Endothelial cell of umbilical vein (primary cell): ENCODE measurements around the gene IL1RL2. TPM values are rescaled to one million over a fixed set of nuclear protein-coding genes. Genes with fewer than 3 reads are reported as not detected.

ENCODE experiments used
- BruUV-seq: library from RNA; stranded (reverse); fragments of 400-500 nt; replicated peaks from 2 replicates; lab custom pipeline; 2021; lab: Mats Ljungman, UMichigan
- CTCF ChIA-PET: fragments of 300-600, 350-600 bp; sonication (Branson Sonifier 250); formaldehyde crosslinking; loops from one replicate; lab custom pipeline; 2021; ENCODE audit warnings: antibody characterized with exemption, inconsistent platforms; lab: Charles Lee
- POLR2A ChIA-PET: fragments of 300-600, 350-600 bp; sonication (Branson Sonifier 250); formaldehyde crosslinking; loops from one replicate; lab custom pipeline; 2021; ENCODE audit warnings: antibody characterized with exemption, inconsistent platforms; lab: Charles Lee
- DNase-seq: peaks from one replicate; pipeline ENCODE4 v3.0.0-alpha.2; 2011; ENCODE audit warnings: low read depth, low spot score
- FAIRE-seq: peaks from 2 replicates; lab custom pipeline; 2011; peaks lifted over from hg19 to GRCh38; lab: Jason Lieb, UNC
- H2AFZ ChIP-seq: 2 replicates; pipeline ENCODE4 v1.6.0; 2012; ENCODE audit warnings: low read depth, low read length, control low read depth, inconsistent platforms
- H3K27ac ChIP-seq: 2 replicates; pipeline ENCODE4 v1.5.1; 2011; ENCODE audit warnings: low read depth, mild to moderate bottlenecking, control low read depth, low read length, moderate library complexity; ENCODE audit not compliant: insufficient read depth
- H3K27me3 ChIP-seq, 2 experiments: 2 replicates each; pipeline versions ENCODE4 v1.6.0 to v1.6.1; 2011; ENCODE audit warnings: low read length in 2 of 2, mixed read lengths in 1 of 2; ENCODE audit not compliant: control insufficient read depth in 2 of 2, insufficient read depth in 2 of 2
- H3K36me3 ChIP-seq, 2 experiments: 2 replicates in 1 of 2; 3 replicates in 1 of 2; pipeline ENCODE4 v1.5.1; 2011; ENCODE audit warnings: low read length in 2 of 2, mild to moderate bottlenecking in 1 of 2, moderate library complexity in 1 of 2; ENCODE audit not compliant: control insufficient read depth in 2 of 2, insufficient read depth in 2 of 2; ENCODE audit errors: extremely low read depth in 1 of 2
- H3K4me1 ChIP-seq: 3 replicates; pipeline ENCODE4 v1.5.1; 2011; ENCODE audit warnings: mild to moderate bottlenecking, low read length; ENCODE audit not compliant: control insufficient read depth, insufficient read depth; ENCODE audit errors: extremely low read depth
- H3K4me2 ChIP-seq: 2 replicates; pipeline ENCODE4 v1.6.1; 2011; ENCODE audit warnings: low read length, control low read depth, mixed read lengths; ENCODE audit not compliant: insufficient read depth
- H3K4me3 ChIP-seq, 3 experiments: fragments of 200-600 bp in 1 of 3; sonication (generic), shearing (Covaris generic) in 1 of 3; replicated peaks in 1 of 3; 2 replicates each; pipeline ENCODE4 v1.5.1; 2011 to 2016; ENCODE audit warnings: control low read depth in 3 of 3, low read length in 3 of 3, mild to moderate bottlenecking in 2 of 3, inconsistent platforms in 1 of 3, low read depth in 1 of 3, moderate library complexity in 1 of 3; ENCODE audit not compliant: insufficient read depth in 1 of 3
- H3K79me2 ChIP-seq: 2 replicates; pipeline ENCODE4 v1.6.0; 2012; ENCODE audit warnings: low read length, inconsistent platforms; ENCODE audit not compliant: control insufficient read depth, insufficient read depth
- H3K9ac ChIP-seq: replicated peaks from 2 replicates; pipeline ENCODE3; 2011; ENCODE audit warnings: low read length, control low read depth; ENCODE audit not compliant: insufficient read depth; ENCODE audit errors: extremely low read depth
- H3K9me1 ChIP-seq: replicated peaks from 3 replicates; pipeline ENCODE4 v1.6.0; 2011; ENCODE audit warnings: mild to moderate bottlenecking, low read length; ENCODE audit not compliant: control insufficient read depth, insufficient read depth; ENCODE audit errors: extremely low read depth
- H3K9me3 ChIP-seq: replicated peaks from 2 replicates; pipeline ENCODE4 v1.5.1; 2012; ENCODE audit warnings: low read length, inconsistent platforms; ENCODE audit not compliant: control insufficient read depth, insufficient read depth
- H4K20me1 ChIP-seq: replicated peaks from 2 replicates; pipeline ENCODE3; 2011; ENCODE audit warnings: mild to moderate bottlenecking, low read length; ENCODE audit not compliant: control insufficient read depth, insufficient read depth; ENCODE audit errors: extremely low read depth
- CTCF ChIP-seq, 2 donors: IDR thresholded peaks; 1 replicate in 1 of 2; 2 replicates in 1 of 2; pipeline ENCODE4 v1.5.1; 2011; ENCODE audit warnings: low read length in 2 of 2, mild to moderate bottlenecking in 2 of 2, moderate library complexity in 2 of 2, control low read depth in 1 of 2, inconsistent platforms in 1 of 2, low read depth in 1 of 2; ENCODE audit not compliant: insufficient read depth in 1 of 2; ENCODE audit errors: extremely low read depth in 1 of 2
- EZH2 ChIP-seq: IDR thresholded peaks from 2 replicates; pipeline ENCODE4 v1.6.1; 2012; ENCODE audit warnings: borderline replicate concordance, low read depth, mild to moderate bottlenecking, moderate library complexity, low read length, inconsistent platforms; ENCODE audit not compliant: severe bottlenecking
- FOS ChIP-seq: IDR thresholded peaks from 2 replicates; pipeline ENCODE4 v1.6.1; 2011; ENCODE audit warnings: mild to moderate bottlenecking, low read length, moderate library complexity, borderline replicate concordance; ENCODE audit not compliant: insufficient read depth
- GATA2 ChIP-seq: IDR thresholded peaks from 2 replicates; pipeline ENCODE4 v1.7.0; 2011; ENCODE audit warnings: low read depth, mild to moderate bottlenecking, moderate library complexity, mixed read lengths, low read length; ENCODE audit not compliant: insufficient read length, insufficient read depth
- JUN ChIP-seq: IDR thresholded peaks from 2 replicates; pipeline ENCODE4 v1.6.1; 2011; ENCODE audit warnings: borderline replicate concordance, low read depth; ENCODE audit not compliant: insufficient read length, insufficient read depth
- MAX ChIP-seq: IDR thresholded peaks from 2 replicates; pipeline ENCODE4 v1.6.1; 2011; ENCODE audit not compliant: insufficient read depth, insufficient read length
- MYC ChIP-seq: IDR thresholded peaks from one replicate; pipeline ENCODE4 v1.6.1; 2011; ENCODE audit warnings: mild to moderate bottlenecking, low read depth, low read length
- POLR2A ChIP-seq: IDR thresholded peaks from 2 replicates; pipeline ENCODE4 v1.6.1; 2012; ENCODE audit warnings: low read depth, mild to moderate bottlenecking, control low read depth, low read length
- POLR2AphosphoS5 ChIP-seq: IDR thresholded peaks from 2 replicates; pipeline ENCODE4 v1.6.1; 2012; ENCODE audit warnings: low read depth, mild to moderate bottlenecking, control low read depth, low read length, moderate library complexity; ENCODE audit not compliant: insufficient read depth
- dilution Hi-C: fragments of 300-500 bp; cut with MboI; formaldehyde crosslinking; loops from one replicate; pipeline ENCODE4 v1.15.0; 2019; ENCODE audit warnings: low sequenced_read_pairs; ENCODE audit not compliant: extremely low pct_ligation_motif_present
- intact Hi-C: fragments of 100-400 bp; cut with micrococcal nuclease; formaldehyde crosslinking; loops from one replicate; pipeline ENCODE4 v1.10.0; 2022
- polyA plus RNA-seq, 4 experiments: library from polyadenylated mRNA; depleted of rRNA in 3 of 4; stranded (reverse) in 3 of 4; unstranded in 1 of 4; fragments of >200 nt; gene quantifications; 2 replicates each; pipeline versions ENCODE4 v1.2.1 to v1.2.3, GENCODE V29; 2011 to 2012; ENCODE audit warnings: missing spikeins in 1 of 4
- total RNA-seq: library from RNA; stranded (reverse); gene quantifications from 2 replicates; pipeline ENCODE4 v1.2.3, GENCODE V29; 2021

The IL1RL2 gene
- total and polyA plus RNA-seq, 2 donors (not counting 3 experiments of a cell fraction or from before 2014, with no cell fraction given): 0.11 TPM; not detected in 1

- BruUV-seq: no TSS peak
- ChIA-PET POLR2A (no interaction called here), CTCF (interaction anchor here (0.6 to 0.7 kb wide), 2 partner anchors 15 to 245 kb away, joined by 3 to 4 read pairs; no protein-coding TSS in a partner anchor)
- Histone ChIP-seq H3K9me1 (no peaks in the 10 kb centered on the region), H3K9ac (no peak overlapping the region), H4K20me1 (no peaks in the 10 kb centered on the region), H3K4me2 (no peak overlapping the region), H3K9me3 (no peaks in the 10 kb centered on the region), H3K36me3 (no peaks in the 10 kb centered on the region), H3K27me3 (no peaks in the 10 kb centered on the region), H2AFZ (no peak overlapping the region), H3K79me2 (no peaks in the 10 kb centered on the region), H3K27ac (no peak overlapping the region), H3K4me1 (no peaks in the 10 kb centered on the region), H3K4me3 (no peak overlapping the region)
- no peak for DNase-seq
- dilution Hi-C loops: no loop called here
- FAIRE-seq: no peak
- intact Hi-C loops: no loop called here
- TF ChIP-seq MAX (no peak), EZH2 (no peak), POLR2AphosphoS5 (no peak), JUN (no peak), MYC (no peak), GATA2 (no peak), CTCF (IDR thresholded peaks at IDR 0.05; ENCODE audit: extremely low read depth in 1 of 2, insufficient read depth in 1 of 2, low read depth in 1 of 2, low read length in 2 of 2) (no peak), FOS (no peak), POLR2A (no peak)
Measured at GRCh38 chr2:102264952-102265351, 78.1 kb downstream of the IL1RL2 start.
